NCI-H2196 (cell line): ENCODE results near the gene TBC1D22A.
"Not testable (repeated sequence)": the region's sequence is repeated elsewhere in the genome, so short reads cannot be mapped to it uniquely, and the experiment has no call there.

Experiments
- DNase-seq: peaks from one replicate; lab custom pipeline; 2025; ENCODE audit not compliant: unreplicated experiment; lab: John Stamatoyannopoulos, UW

TBC1D22A gene

DNA sequence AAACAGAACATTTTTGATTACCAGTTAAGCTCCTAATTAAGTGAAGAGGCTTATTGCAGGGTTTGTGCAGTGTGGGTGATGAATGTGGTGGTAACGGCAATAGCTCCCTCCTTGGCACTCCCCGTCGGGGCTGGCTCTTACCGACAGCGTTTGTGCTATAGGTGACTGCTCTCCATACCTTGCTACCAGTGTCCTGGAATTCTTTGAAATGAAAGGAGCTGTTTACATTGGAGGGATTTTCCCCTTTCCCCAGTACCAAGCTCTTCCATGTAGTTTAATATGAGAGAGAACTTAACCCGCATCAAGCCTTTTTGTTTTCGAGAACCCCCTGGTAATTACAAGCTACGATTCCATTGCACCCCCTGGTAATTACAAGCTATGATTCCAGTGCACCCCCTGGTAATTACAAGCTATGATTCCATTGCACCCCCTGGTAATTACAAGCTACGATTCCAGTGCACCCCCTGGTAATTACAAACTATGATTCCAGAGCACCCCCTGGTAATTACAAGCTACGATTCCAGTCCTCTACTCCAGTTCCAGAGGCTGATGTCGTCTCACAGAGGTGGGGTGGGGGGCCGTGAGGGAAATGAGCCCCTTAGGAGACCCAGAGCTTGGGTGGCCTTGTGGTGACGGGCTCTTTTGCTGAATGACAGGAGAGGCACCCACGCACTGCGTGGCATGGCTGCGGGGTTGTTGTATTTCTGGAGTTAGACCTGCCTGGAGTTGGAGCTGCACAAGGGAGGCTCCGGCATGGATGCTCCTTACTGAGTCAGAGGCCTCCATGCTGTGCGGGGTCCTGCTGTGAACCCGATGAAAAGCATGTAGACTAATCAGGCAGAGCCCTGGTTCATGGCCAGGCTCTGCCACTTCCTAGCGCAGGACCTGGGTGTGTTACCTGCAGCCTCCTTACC, 205.3 kb downstream of the TBC1D22A start:
- DNase-seq = no peak

DNA sequence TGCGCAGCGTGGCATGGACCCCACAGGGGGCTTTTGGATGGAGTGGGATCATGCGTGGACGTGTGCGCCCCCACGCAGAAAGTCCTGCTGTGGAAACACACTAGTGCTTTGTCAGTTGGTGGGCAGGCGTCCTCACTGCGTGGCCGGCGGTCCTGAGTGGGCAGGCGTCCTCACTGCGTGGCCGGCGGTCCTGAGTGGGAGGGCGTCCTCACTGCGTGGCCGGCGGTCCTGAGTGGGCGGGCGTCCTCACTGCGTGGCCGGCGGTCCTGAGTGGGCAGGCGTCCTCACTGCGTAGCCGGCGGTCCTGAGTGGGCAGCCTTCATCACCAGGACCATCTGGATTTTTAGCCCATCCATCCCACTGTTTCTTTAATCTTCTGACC, 205.9 kb downstream of the TBC1D22A start:
- DNase-seq = no peak

DNA sequence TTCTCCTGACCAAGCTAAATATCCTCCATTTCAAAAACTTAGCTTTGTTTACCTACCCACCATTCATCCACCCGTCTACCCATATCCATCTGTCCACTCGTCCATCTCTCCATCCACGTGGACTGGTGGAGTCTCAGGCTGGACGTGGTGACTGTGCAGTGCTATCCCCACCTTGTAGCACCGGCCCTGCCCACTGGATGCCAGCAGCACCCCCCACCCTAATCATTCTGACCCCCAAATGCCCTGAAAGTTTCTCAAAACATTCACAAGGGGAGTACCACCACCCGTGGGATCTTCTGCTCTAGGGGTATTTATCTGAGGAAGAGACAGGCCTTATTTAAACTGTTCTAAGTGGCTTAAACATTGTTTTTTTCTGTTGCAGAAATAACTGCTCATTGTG, 206.4 kb downstream of the TBC1D22A start:
- no peak for DNase-seq

DNA sequence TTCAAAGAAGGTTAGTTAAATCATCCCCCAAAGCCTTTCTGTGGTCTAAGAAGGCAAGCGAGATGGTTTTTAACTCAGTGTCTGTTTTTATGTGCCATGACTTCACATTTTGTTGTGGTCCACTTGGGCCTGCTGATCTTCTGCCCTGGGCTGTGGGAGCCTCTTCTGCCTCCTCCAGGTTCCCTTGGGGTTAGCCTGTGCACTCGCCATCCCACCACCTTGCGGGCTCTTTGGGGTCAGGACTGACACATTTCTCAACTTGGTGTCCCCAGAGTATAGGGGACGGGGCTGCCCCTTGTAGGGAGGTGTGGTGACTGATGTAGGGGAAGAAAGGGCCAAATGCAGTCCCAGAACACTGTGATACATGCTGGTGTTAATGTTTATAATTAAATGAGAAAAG, 207.0 kb downstream of the TBC1D22A start:
- no peak for DNase-seq

DNA sequence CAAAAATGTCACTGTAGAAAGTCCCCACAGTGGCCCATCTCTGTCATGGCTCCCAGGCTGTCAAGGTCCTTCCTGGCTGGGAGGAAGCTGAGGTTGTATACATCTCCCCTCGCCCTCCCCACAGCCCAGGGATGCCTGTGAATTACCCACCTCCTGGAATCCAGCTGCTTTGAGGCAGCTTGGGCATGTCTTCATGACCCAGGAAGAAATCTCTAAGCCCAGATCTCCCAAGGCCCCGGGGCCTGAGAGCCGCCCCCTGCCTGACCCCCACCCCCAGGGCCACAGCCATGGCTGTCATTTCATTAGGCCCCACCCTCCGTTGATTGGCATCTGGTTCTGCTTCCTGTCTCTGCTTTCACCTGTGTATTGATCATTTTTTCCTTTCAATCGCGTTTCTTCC, 207.5 kb downstream of the TBC1D22A start:
- DNase-seq = no peak

DNA sequence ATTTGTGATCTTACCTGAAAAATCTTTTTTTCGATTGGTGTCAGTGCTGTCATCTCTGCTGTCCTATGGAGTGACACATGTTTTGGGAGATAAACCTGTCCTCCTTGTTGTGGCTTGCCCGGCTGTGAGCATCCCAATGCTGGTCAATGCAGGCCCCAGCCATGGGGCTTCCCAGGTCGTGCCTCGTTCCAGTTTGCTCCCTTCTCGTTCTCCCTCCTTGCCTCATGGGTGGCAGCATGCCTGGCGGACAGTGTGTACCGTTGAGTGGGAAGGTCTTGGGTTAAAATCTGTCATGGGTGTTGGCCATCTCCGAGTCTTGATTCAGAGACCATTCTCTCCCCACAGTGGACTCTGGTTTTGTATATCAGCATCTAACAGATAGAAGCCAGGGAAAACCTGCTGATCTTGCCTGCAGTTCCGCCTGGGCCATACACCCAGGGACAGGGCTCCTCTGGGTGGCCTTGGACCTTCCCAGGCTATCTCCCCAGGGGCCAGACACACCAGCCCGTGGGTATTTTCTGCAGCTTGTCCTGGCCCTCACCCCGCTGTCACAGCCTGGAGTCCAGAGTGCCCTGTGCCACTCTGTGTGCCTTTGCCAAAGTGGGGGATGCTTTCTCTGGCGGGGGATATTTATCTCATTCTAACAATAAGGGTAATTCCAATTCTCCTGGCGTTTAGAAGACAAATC, 208.1 kb downstream of the TBC1D22A start:
- no peak for DNase-seq

DNA sequence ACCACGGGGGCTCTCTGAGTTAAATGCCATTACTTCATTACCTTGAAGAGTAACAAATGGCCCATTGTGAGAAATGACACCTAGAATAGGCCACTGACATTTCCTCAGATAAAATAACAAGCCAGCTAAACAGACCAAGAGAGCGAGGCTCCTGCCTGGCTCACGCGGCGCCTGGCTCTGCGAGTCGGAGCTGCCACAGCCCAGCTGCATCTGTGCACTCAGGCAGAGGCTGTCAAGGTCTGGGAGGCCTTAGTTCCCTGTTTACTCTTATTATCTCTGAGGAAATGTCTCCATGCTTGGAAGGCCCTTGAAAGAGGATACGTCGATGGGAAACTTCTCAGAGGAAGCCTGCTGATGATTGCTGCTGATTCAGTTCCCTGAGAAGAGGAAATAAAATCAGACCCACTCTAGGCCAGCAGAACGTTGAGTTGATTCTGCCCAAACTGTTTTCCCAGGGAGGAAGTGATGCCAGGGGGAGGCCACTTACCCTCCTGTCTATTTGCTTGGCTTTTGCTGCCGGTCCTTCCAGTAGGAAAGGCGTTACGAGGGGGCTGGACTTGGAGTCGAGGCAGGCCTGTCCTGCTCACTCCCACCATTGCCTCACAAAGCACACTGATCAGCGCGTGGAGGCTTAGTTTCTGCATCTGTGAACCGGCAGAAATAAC, 208.8 kb downstream of the TBC1D22A start:
- no peak for DNase-seq

DNA sequence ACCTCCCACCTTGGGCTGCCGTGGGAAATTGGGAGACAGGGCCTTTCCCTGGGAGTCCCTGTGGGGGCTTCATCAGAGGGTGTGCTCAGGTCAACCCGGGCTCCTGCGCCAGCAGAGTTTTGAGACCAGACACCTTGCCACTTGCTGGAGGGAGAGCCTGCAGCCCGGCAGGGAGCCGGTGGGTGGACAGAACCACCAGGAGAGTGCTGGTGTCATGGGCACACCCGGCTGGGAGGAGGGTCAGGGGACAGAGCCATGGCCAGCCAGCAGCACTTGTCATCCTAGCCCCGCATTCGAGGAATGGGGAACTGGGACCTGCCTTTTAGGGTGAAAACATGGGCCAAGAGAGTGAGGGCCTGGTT, 209.3 kb downstream of the TBC1D22A start:
- DNase-seq = no peak

DNA sequence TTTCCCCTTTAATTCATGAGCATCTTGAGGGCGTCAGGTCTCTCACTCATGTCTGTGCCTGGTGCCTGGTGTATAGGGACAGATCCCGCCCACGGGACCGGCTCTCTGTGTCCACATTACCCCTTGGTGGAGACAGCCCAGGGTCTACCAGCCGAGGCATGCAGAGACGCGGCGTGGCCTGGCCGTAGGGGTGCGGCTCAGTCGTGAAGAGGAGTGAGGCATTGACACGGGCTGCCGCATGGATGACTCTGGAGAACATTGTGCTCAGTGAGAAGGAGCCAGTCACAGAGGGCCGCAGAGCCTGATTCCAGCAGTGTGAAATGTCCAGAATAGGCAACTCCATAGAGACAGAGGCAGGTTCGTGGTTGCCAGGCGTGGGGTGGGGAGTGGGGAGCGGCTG, 209.8 kb downstream of the TBC1D22A start:
- DNase-seq = no peak

DNA sequence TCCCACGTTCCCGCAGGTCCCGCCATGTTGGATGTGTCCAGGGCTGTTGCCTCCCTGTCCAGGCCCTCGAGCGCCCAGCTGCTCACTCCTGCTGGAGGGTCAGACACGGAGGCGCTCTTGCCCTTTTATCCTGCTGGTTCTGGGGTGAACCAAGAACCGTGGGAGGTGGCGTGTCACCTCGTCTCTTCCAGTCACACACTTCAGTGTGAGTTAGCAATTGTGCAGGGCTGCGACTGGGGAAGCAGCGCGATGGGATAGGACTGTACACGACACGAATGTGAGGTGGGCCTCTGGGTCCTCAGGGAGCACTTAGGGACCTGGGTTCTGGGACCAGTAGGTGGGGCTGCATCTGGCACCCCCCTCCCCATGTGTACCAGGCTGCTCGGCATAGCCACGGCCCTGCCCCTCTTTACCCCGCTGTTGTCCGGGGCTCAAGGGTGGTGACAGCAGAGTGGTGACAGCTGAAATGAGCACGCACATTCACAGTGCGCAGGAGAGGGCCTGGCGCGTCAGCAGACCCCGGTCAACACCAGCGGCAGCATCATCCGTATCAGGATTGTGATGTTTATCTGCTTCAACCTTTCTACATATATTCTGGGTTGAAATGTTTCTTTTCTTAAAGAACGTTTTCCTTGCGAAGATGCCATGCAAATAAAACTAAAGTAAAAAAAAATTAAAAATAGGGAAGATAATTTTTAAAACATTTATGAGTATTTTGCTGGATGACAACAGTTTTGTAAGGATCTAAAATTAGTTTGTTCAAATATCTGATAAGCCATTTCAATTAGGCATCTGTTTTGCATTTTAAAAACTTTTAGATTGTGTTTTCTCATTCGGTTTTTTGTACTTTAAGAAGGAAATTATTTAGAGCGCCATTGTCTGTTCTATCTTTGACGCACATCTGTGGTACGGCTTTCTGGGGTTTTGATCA, 210.7 kb downstream of the TBC1D22A start:
- no peak for DNase-seq

DNA sequence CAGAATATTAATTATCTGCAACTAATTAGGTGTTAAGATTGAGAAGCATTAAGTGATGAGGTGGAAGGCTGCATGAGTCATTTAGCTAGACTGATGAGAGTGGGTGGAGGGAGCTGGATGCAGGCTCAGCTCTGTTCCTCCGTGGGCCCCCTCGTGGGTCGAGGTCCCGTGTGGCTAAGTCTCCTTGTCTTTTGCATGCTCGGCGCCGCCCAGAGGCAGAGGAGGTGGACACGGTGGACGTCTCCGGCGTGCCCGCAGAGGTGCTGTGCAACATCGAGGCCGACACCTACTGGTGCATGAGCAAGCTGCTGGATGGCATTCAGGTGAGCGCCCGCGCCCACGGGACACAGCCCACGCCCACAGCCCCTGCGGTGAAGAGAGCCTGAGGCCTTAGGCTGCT, 211.6 kb downstream of the TBC1D22A start:
- DNase-seq = no peak

DNA sequence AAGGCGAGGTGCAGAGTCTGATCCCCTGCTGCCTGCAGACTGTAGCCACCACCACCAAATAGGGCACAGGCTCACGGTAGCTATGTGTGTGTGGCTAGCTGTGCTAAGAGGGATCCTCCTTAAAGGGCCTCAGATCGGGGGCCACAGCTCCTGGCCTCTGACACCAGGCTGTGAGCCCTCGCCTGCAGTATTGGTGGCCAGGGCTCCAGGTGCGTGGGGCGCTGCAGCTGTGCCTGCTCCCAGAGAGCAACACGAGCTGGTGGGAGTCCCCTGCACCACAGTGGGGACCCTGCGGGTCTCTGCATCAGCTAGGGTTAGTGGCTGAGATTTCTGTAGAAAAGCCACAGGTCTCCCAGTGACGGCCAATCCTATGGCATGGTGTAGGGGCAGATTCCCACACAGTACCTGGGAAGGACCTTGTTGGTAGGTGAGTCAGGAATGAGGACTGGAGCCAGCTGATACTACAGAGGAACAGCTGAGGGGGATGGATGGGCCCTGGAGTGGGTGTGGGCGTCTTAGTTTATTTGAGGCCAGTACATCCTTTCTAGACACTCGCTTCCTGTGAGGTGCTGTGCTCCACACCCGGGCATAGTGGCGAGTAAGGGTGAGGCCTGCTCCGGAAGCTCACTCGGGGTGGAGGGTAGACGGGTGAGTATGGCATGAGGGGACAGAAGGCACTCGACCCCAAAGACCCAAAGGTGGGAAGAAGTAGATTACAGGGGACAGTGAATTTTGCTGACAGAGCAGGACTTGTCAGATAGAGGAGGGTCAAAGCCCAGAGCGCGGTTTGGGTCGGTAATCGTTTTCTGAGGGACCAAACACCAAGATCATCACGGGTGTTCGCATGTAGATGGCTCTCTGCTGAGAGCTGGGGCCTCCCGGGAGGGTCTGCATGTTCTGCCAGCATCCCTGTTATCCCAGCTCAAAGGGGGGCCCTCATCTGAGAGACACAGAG, 212.5 kb downstream of the TBC1D22A start:
- DNase-seq = no peak

DNA sequence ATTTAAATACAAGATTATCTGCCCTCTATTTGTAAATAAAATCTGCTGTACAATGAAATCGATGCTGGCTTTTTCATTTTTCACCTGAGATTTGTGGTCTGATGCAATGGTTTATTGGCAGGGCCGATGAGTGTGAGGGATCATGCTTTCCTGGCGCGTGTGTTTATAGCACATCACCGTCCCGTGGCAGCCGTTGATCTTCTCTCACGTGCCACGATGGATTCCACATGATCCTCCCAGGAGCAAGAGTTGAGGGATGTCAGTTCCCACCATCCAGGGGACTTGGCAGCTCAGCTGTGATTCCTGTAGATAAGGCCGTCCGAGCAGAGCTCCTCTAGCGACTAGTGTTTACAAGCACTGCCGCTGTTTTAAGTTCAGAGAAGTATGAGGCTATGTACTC, 213.7 kb downstream of the TBC1D22A start:
- DNase-seq = no peak

DNA sequence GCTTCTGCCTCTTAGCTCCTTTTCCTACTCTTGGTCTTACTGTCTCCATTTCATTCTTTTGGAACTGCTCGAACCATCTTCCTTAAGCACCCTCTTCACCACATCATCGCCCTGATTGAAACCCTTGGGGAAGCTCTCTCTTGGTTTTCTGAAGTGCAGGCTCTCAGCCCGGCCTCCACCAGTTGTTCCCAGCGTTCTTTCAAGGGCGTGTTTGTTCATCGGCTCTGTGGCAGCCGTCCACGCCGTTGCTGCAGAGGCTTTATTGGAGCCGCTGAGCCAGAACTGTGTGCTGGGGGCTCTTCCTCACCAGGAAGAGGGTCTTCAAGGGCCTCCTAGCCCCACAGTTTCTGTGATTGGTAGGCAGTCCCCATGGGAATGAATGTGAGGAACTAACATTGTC, 214.1 kb downstream of the TBC1D22A start:
- no peak for DNase-seq

DNA sequence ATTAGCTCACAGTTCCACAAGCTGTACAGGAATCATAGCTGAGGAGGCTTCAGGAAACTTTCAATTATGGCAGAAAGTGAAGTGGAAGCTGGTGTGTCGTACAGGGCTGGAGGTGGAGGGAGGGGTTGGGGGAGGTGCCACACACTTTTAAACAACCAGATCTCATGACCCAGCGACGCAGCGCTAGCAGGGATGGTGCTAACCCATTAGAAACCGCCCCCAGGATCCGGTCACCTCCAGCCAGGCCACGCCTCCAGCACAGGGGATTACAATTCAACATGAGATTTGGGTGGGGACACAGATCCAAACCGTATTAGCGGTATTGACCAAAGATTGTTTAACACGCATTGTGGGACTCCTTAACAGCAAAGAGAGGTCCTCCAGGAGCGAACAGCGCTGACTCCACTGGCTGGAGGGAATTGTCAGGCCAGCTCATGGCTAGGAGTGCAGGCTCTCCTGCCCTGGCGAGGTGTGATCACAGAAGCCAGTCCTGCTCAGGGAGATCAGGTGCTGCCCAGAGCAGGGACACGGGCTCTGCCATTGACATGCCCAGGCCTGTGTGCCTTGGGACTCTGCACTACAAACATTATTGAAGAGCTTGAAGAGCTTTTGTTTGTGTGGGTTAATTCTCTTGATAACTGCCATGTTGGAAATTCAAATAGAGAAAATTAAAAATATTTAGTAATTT, 215.3 kb downstream of the TBC1D22A start:
- no peak for DNase-seq

DNA sequence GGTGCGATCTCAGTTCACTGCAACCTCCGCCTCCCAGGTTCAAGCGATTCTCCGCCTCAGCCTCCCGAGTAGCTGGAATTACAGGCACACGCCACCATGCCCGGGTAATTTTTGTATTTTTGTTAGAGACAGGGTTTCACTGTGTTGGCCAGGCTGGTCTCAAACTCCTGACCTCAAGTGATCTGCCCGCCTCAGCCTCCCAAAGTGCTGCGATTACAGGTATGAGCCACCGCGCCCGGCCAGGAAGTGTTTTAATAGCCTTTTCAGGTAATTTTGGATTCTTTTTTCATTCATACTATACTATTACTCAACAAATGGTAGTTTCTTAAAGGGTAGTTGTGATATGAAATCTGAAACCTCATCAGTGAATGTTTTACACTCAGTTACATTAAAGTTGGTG, 216.2 kb downstream of the TBC1D22A start:
- DNase-seq = not testable (repeated sequence)

DNA sequence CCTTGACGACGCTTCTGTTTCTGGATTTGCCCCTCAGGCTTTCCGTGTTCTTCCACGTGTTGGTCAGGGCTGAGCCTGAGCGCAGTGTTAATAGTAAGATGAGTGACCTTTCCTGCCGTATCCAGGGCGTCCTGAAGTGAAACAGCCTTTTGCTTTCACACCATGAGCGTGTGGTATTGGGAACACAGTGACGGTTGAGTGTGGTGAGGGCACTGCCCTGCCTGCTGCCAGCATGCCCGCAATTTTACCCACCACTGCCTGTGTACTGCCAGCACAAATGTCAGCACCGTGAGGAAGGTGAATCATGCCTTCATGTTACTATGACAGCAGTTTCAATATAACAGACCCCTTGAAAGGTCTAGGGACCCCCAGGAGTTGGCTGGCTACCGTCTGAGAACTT, 217.1 kb downstream of the TBC1D22A start:
- no peak for DNase-seq

DNA sequence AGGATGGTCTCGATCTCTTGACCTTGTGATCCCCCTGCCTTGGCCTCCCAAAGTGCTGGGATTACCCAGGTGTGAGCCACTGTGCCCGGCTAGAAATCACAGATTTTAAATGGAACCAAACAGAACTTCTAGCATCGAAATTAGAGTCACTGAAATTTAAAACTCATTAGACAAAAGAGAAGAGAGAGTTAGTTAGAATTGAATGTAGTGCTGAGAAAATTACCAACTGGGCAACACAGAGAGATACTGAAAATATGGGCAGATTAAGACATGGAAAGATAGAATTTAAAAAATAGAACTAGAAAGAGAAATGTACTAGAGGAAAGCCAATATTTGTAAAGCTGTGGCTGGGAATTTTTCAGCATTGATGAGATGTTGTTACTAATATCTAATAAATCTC, 217.9 kb downstream of the TBC1D22A start:
- no peak for DNase-seq

DNA sequence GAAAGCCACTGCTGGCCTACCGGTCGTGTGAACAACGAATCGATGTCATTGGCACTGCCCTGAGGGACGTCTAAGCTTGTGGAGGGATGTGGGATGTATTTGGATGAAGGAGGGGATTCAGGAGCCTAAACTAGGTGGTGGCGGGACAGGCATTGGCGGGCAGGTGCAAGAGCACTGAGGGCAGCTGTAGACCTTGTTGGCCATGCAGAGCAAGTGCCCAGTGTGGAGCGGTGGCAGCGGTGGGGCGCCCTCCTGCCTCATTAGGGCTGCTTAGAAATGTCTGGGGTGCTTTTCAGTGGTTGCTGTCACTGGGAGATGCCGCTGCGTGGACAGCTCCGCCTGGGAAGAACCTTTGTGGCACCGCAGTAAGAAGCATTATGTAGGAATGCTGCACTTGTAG, 220.2 kb downstream of the TBC1D22A start:
- no peak for DNase-seq
